Measurements from ENCODE around the gene APBB1. TPM values are rescaled to one million over a fixed set of nuclear protein-coding genes. Genes with fewer than 3 reads are reported as not detected.

The APBB1 gene
- total and polyA plus RNA-seq, 9 of the 15 experiments (the other 6 are each of a cell fraction or from before 2014, with no cell fraction given), result 0.04 to 0.73 (median 0.40) TPM

GRCh38 chr11:6389905-6390717, 28.8 kb downstream of the APBB1 start, which contains the start of gene SMPD1 (continued):
- TF ChIP-seq, protein P1, sequence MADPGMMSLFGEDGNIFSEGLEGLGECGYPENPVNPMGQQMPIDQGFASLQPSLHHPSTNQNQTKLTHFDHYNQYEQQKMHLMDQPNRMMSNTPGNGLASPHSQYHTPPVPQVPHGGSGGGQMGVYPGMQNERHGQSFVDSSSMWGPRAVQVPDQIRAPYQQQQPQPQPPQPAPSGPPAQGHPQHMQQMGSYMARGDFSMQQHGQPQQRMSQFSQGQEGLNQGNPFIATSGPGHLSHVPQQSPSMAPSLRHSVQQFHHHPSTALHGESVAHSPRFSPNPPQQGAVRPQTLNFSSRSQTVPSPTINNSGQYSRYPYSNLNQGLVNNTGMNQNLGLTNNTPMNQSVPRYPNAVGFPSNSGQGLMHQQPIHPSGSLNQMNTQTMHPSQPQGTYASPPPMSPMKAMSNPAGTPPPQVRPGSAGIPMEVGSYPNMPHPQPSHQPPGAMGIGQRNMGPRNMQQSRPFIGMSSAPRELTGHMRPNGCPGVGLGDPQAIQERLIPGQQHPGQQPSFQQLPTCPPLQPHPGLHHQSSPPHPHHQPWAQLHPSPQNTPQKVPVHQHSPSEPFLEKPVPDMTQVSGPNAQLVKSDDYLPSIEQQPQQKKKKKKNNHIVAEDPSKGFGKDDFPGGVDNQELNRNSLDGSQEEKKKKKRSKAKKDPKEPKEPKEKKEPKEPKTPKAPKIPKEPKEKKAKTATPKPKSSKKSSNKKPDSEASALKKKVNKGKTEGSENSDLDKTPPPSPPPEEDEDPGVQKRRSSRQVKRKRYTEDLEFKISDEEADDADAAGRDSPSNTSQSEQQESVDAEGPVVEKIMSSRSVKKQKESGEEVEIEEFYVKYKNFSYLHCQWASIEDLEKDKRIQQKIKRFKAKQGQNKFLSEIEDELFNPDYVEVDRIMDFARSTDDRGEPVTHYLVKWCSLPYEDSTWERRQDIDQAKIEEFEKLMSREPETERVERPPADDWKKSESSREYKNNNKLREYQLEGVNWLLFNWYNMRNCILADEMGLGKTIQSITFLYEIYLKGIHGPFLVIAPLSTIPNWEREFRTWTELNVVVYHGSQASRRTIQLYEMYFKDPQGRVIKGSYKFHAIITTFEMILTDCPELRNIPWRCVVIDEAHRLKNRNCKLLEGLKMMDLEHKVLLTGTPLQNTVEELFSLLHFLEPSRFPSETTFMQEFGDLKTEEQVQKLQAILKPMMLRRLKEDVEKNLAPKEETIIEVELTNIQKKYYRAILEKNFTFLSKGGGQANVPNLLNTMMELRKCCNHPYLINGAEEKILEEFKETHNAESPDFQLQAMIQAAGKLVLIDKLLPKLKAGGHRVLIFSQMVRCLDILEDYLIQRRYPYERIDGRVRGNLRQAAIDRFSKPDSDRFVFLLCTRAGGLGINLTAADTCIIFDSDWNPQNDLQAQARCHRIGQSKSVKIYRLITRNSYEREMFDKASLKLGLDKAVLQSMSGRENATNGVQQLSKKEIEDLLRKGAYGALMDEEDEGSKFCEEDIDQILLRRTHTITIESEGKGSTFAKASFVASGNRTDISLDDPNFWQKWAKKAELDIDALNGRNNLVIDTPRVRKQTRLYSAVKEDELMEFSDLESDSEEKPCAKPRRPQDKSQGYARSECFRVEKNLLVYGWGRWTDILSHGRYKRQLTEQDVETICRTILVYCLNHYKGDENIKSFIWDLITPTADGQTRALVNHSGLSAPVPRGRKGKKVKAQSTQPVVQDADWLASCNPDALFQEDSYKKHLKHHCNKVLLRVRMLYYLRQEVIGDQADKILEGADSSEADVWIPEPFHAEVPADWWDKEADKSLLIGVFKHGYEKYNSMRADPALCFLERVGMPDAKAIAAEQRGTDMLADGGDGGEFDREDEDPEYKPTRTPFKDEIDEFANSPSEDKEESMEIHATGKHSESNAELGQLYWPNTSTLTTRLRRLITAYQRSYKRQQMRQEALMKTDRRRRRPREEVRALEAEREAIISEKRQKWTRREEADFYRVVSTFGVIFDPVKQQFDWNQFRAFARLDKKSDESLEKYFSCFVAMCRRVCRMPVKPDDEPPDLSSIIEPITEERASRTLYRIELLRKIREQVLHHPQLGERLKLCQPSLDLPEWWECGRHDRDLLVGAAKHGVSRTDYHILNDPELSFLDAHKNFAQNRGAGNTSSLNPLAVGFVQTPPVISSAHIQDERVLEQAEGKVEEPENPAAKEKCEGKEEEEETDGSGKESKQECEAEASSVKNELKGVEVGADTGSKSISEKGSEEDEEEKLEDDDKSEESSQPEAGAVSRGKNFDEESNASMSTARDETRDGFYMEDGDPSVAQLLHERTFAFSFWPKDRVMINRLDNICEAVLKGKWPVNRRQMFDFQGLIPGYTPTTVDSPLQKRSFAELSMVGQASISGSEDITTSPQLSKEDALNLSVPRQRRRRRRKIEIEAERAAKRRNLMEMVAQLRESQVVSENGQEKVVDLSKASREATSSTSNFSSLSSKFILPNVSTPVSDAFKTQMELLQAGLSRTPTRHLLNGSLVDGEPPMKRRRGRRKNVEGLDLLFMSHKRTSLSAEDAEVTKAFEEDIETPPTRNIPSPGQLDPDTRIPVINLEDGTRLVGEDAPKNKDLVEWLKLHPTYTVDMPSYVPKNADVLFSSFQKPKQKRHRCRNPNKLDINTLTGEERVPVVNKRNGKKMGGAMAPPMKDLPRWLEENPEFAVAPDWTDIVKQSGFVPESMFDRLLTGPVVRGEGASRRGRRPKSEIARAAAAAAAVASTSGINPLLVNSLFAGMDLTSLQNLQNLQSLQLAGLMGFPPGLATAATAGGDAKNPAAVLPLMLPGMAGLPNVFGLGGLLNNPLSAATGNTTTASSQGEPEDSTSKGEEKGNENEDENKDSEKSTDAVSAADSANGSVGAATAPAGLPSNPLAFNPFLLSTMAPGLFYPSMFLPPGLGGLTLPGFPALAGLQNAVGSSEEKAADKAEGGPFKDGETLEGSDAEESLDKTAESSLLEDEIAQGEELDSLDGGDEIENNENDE (IDR thresholded peaks at IDR 0.05; ENCODE audit: low read depth, low read length), result no peak
- TF ChIP-seq PRMT5 (CRISPR knock-in tag; IDR thresholded peaks at IDR 0.05) (no peak), ID3 (CRISPR knock-in tag; IDR thresholded peaks at IDR 0.05) (no peak), ID3 (tag; IDR thresholded peaks at IDR 0.05) (no peak), MYC (IDR thresholded peaks at IDR 0.05; ENCODE audit: low read depth, low read length) (peak; percentile 86), MYC (CRISPR knock-in tag; IDR thresholded peaks at IDR 0.05; ENCODE audit: borderline replicate concordance, low read depth) (no peak; the same call in 1 of the 2 replicates), TRIM24 (IDR thresholded peaks at IDR 0.05) (0 out of 4 replicates have a peak, but pooled peaks of 1 of the 2 experiments have one; percentile 30), POU5F1 (IDR thresholded peaks at IDR 0.05; ENCODE audit: borderline replicate concordance, low read depth, low read length, partially characterized antibody) (no peak), BHLHE40 (IDR thresholded peaks at IDR 0.05; ENCODE audit: low read length) (peak; percentile 96), TFAM (CRISPR knock-in tag; conservative IDR thresholded peaks at IDR 0.05) (no peak), ZNF24 (IDR thresholded peaks at IDR 0.05) (no peak), RB1 (IDR thresholded peaks at IDR 0.05; ENCODE audit: low read depth) (peak; percentile 70), HSF4 (CRISPR knock-in tag; IDR thresholded peaks at IDR 0.05; ENCODE audit: borderline replicate concordance) (no peak)

Data from K562 (cell line).